NCI-H1092 treated with DMSO at 0.1 percent for 48 hours (cell line): ENCODE results near the gene CACNA2D2.

ENCODE experiments used
- DNase-seq: peaks from one replicate; lab custom pipeline; 2025; lab: John Stamatoyannopoulos, UW

CACNA2D2 gene

DNA sequence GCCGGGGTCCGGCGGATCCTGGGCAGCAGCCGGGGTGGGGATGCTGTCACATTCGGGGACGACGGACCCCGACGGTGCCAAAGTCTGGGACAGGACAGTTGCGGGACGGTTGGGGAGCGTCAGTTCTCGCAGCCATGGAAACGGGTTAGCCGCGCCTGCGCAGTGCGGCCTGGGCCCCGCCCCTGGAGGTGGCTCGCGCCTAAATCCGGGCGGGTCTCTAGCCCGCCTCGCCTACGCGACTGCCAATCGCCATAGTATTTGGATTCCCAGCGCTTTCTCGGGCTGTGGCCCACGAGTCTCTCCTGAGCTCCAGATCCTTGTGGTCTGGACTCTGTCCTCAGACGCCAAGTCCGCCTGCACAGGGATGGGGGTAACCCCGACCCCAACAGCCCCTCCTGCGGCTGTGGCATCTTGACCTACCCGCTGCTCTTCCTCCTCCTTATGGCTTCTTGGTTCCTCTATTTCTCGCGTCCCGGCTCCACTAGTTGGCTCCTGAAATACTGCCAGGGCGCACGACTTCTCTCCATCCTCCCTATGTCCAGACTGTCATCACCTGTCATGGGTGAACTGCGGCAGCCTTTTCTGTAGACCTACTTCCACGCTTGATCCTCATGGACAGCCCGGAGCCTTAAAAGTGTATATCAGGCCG, 157.7 kb downstream of the CACNA2D2 start, which contains the start of gene ZMYND10:
ZMYND10 (minus strand) TSS at position 147 of the 649 bp plus-strand sequence. CDS start 153 bp downstream, outside the sequence.
- DNase-seq = no peak

DNA sequence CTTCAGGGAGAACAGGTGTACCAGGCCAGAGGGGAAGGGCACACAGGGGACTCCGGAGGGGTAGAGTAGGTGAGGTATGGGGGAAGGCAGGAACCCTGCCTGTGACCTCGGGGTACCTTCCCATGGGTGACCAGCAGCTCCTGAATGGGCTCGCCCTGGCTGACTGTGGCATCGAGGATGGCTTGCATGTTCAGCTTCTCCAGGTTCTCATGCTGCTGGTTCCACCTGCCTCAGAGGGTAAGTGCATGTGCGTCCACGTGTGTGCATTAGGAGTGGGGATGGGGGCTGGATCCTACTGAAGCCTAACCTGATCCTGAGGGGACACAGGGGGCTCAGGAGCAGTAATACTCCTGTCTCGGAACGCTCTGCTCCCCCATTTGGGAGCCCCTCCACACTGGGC, 158.4 kb downstream of the CACNA2D2 start:
- DNase-seq = no peak

DNA sequence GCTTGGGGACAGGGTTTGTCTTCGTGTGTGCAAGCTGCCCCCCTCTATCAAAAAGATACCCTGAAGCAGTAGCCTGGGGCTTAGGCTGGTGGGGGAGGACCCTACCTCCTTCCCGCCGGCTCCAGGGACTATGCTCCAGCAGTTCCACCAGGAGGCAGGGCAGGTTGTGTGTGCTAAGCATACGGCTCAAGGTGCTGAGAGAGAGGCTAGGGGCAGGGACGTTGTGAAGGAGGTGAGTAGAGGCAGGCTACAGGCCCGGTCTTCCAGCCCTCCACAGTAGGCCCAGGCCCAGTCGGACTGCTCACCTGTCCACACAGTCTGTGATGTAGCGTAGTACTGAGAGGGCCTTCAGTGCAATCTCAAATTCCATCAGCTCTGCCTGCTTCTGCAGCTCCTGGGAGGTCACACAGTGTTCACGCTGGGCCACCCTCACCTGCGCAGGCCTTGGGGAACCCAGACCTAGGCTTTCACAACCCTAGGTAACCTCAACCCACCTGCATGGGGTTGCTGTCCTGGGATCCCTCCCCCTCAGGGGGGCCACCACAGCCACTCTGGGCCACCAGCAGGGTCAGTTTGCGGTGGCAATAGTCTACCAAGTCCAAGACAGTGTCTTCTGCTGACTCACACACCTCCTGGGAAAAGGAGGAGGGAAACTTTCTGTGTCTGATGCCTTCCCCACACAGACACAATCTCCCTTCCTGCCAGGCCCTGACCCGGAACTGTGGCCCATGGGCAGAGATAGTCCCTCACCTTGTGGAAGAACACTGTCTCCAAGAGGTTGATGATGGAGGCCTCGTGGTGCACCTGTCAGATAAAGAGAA, 160.4 kb downstream of the CACNA2D2 start:
- no peak for DNase-seq

DNA sequence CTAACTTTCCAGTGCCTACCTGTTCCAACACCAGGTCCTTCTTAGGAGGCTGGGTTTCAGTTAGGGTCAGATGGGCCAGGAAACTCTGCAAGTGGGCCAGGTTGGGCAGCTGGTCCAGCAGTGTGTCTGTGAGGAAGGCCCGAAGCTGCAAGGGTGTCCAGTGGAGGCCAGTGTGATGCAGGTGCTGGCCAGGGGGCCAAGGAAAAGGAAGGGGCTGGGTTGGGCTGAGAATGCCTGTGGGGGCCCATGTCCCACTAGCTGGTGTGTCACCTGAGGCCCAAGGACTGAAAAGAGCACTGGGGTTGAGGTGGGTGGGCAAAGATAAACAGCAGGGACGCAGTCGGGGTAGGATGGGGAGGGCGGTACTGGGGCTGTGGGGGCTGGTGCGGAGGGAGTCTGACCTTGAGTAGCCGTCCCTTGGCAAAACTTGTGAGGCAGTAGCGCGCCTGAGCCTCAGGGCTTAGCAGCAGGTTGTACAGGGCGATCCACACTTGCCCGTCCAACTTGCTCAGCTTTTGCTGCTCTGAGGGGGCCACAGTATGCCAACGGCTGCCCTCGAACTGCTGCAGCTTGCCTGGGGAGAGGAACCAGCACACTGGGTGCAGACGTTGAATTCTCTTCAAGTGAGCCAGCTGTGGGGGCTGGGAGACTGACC, 161.3 kb downstream of the CACNA2D2 start:
- no peak for DNase-seq

DNA sequence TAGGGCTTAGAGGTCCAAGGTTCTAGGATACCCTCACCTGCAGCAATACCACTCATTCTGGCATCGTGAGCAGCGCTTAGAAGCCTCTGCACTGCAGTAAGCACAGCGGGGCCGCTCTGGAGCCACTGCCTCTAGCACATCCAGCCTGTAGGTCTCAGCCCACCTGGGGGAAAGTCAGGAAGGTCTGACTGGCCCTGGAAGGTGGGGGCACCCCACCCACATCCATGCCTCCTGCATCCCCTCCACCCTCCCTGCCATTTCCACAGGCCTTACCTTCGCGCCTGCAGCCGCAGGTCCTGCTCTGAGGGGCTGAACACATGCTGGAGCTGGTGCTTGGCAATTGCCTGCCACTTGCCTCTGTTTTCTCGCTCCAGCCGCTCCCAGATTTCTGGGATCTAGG, 161.9 kb downstream of the CACNA2D2 start:
- DNase-seq = no peak

DNA sequence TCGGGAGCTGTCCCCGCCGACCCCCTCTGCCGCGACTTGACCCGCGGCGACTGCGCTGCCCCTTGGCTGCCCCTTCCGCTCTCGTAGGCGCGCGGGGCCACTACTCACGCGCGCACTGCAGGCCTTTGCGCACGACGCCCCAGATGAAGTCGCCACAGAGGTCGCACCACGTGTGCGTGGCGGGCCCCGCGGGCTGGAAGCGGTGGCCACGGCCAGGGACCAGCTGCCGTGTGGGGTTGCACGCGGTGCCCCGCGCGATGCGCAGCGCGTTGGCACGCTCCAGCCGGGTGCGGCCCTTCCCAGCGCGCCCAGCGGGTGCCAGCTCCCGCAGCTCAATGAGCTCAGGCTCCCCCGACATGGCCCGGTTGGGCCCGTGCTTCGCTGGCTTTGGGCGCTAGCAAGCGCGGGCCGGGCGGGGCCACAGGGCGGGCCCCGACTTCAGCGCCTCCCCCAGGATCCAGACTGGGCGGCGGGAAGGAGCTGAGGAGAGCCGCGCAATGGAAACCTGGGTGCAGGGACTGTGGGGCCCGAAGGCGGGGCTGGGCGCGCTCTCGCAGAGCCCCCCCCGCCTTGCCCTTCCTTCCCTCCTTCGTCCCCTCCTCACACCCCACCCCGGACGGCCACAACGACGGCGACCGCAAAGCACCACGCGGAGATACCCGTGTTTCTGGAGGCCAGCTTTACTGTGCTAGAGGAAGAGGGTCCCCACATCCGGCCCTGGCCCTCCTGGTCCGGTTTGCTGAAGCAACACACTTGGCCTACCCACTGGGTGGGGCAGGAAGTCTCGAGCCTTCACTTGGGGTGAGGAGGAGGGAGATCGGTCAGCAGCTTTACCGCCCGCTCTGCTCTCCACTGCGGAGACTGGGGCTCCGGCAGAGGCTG, 162.7 kb downstream of the CACNA2D2 start, which contains the start of gene RASSF1:
RASSF1 (minus strand) TSS at position 389 of the 882 bp plus-strand sequence; CDS start at position 358, 31 bp downstream.
- no peak for DNase-seq

DNA sequence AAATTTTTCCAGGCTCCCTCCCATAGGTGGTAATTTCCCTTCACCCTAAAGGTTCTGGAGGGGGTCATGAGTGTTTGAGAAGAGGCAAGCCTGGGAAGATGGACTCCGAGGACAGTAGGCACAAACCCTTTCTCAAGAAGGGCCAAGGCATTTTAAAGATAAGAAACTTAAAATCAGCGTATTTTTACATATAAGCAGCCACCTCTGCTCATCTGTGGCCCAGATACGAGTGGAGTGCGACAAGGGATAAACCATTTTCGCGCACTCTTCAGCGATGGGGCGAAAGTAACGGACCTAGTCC, 163.3 kb downstream of the CACNA2D2 start:
- no peak for DNase-seq

DNA sequence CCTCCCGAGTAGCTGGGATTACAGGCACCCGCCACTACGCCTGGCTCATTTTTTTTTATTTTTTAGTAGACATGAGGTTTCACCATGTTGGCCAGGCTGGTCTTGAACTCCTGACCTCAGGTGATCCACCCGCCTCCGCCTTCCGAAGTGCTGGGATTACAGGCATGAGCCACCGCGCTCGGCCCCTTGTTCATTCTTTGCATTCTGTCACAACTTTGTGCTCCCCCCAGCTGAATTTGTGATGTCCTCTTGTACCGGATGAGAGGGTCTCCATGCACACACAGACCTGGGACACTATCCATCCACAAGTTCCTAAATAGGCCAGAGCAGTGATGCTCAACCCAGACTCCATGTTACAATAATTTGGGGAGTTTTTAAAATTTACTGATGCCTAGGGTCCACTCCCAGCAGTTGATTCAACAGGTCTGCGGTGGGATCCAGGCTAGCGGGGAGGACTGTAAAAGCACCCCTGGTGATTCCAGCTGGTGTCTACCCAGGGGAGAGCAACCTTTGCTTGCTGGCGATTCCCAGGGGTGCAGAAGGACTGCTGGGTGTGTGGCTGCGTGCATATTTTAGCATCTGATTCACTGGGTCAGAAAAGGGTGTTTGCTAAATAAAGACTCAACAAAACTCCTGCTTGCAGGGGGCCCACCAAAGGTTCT, 163.8 kb downstream of the CACNA2D2 start:
- DNase-seq = no peak

DNA sequence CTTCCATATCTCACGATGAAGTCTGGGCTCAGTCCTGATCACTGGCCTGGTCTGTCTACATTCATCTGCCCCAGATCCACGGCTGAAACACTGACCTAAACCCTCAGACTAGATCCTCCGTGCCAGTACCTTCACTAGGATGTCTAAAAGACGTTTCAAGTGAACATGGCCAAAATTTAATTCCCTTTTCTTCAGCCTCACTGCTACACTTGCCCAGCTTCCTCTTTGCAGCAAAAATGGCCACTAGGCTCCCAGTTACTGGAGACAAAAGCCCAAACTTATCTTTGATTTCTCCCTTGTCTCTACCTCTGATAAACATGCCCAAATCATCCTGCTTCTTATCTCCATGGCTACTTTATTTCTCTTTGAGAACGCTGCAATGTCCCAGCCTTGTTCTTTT, 164.5 kb downstream of the CACNA2D2 start:
- DNase-seq = no peak

DNA sequence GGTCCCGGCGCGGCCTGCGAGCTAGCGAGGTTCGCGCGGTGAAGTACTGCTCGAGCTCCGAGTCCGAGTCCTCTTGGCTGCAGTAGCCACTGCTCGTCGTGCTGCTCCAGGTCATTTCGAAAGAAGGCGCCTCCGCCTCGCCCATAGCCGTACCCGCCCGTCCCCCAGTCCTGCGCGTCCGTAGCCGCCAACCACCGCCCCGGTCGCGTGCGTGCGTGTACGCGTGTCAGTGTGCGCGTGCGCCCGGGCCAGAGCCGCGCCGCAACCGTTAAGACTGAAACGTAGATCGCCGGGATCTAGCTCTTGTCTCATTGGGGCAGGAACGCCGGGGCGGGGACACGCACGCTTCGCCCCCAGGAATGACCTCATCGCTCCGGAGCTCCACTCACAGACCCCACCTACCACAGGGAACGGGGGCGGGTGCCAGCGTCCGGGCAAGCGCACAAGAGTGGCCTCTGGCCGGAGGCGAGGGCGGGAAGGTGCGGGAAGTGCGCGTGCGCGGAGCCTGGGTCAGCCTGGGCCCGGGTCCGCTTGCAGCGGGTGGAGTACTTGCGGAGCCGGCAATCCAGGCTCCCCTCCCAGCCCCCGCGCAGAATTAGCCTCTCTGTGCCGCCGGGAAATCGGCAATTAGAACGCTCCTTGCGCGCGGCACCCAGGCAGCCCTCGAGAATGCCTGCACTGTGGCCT, 166.1 kb downstream of the CACNA2D2 start:
- peak; percentile 97 for DNase-seq

DNA sequence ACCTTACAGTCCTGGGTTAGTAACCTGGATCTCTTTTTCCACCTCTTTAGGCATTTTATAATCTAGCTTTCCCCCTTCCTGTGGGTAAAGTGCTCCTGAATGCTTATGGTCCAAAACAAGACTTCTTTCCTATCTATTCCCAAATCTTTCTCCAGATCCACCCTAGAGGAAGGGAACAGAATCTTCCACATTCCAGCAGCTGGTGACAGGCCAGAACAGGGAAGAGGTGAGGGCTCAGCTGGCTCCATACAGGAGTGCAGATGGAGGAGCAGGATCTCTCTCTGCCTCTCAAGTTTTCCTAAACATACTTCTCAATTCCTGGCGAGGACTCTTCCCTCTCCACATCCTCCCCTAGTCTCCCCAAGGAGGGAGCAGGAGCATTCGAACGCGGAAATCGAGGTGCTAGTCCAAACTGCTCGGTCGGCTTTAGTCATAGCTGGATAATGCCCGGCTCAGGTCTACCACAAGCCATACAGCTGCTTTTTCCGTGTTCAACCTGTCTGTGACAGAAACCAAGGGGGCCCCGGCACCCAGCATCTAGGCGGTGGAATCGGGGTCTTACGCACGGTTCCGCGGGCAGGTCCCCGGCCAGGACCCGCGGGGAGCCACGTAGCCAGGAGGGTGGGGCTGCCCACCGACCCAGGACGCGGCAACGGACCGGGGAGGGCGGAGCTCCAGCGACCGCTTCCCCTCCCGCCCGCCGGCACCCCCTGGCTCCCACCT, 166.8 kb downstream of the CACNA2D2 start:
- peak; percentile 1 for DNase-seq

DNA sequence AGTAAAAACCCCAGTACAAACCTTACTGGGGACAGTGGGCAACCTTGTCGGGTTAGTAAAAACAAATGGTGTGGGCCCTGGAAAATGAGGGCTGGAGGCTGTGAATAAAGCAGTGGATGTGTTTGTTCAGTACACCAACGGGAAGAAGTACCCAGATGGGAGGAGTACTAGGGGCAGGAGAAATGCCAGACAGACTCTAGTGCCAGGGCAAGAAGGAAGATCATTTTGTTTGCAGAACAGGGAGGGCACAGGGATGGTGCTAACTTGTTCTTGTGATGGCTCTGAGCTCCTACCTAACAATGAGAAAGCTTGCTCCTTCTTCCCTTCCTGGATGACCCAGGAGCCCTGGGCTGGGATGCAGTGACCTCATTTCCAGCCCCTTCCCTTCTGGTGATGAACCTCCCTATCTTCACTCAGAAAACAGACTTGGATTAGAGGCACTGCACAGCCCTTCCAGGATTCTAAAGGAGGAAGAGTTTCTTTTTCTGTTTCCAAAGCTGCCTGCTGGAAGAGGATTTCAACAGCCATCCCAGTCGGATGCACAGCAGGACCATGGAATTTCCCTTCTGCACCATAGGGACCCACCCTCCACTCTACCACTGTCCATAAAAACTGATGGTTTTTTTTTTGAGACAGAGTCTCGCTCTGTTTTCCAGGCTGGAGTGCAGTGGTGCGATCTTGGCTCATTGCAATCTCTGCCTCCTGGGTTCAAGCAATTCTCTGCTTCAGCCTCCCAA, 168.9 kb downstream of the CACNA2D2 start:
- DNase-seq = no peak

DNA sequence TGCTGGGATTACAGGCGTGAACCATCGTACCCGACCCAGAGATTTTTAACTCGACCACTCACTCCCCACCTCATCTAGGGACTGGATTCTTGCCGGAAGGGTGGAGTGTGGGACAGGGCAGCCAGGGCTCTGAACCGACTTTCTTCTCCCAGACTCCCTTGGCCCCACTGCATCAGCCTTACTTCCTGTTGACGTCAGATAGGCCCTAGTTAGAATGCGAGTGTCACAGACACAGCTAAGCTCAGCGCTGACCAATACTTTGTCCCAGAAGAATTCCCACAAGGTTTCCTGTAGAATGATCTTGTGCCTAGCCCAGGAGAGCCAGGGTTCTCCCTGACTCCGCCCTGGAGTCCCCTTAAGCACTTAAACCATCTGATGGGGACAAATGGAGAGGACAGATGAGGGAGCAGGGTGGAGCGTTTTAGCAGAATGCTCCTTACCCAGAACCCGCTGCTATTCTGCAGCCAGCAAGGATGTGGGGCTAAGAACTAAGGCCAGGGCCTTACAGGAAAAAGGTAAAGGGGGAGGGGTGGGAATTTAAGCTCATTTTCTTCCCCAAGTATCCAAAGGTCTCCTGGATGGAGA, 169.6 kb downstream of the CACNA2D2 start:
- no peak for DNase-seq

DNA sequence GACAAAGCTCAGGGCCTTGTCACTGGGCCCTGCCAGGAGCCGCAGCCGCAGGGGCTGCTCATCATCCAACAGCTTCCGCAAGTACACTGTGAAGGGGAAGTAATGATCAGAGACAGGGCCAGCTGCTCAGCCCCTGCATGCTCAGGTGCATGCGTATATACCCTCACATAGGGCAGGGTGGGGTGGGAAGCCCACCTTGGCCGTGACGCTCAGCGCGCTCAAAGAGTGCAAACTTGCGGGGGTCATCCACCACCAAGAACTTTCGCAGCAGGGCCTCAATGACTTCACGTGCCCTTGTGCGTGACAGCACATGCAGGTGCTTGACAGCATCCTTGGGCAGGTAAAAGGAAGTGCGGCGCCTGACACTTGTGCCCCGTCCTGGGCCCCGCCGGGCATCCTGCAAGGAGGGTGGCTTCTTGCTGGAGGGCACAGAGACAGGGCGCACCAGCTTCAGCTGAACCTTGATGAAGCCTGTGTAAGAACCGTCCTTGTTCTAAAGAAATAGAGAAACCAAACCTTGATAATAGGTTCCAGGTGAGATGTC, 172.0 kb downstream of the CACNA2D2 start:
- DNase-seq = no peak

DNA sequence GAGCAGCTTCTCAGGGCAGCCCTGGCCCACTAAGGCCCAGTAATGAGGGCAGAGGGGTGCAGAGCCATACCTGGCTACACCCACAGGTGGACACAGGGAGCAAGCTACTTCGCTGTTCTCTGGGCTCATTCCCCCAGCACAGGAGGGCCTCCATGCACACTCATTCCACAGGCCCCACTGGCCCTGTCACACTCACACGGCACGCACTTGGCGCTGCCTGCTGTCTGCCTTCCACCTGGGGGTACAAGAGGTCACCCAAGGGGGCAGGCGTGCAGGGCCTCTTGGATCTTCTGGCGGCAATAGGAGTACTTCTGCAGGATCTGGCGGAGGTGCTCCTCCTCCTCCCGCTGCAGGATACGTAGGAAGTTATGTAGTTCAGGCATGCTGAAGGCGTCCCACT, 173.1 kb downstream of the CACNA2D2 start:
- no peak for DNase-seq

DNA sequence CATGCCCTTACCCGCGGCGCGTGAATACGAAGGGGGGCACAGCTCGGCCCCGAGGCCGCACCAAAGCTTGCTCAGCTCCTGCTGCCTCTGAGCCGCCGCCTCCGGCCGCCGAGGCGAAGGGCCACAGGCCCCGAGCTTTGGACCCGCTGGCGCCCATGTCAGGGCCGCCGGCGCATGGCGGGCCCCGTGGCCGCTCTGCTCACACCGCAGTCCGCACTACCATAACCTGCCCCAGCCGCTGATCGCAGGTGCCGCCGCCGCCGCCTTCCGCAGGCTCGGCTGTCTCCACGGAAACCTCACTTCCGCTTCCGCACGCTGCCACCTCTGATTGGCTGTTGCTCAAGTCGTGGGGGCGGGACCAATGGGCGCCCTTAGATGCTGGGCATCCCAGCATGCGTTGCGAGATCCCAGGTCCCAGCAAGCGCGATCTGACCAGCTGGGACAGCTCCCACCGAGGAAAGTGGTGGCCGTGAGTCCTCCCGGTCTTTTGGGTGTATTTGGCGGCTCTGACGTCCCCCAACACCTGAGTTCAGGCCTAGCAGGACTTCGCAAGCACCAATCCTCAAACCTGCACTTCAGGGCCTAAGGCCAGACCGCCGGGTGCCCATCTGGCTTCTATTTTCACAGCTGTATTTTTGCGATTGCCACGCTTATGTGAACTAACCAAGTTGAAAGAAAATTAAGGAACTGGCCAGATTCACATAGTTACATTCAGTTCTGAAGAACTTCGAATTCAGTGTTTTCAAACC, 175.3 kb downstream of the CACNA2D2 start, which contains the start of gene TUSC2:
TUSC2 (minus strand) TSS at position 281 of the 749 bp plus-strand sequence; CDS start at position 157, 124 bp downstream.
- peak; percentile 89 for DNase-seq

DNA sequence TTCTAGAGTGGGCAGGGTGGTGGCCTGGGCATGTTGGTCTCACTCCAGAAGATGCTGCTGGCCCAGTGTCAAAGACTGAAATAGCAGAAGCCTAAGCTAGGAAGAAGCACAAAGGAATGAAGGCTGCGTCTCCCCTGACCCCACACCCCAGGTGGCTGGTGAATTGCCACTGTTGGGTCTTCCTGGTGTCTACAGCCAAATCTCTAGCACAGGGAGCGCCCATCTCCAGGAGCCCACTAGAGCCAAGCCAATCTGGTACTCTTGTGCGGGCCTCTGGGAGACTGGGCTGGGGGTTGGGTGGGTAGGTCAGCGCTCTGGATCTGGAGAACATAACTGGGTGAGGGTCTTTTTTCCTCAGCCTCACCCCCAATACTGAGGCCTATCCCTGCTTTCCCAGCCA, 176.3 kb downstream of the CACNA2D2 start:
- no peak for DNase-seq

DNA sequence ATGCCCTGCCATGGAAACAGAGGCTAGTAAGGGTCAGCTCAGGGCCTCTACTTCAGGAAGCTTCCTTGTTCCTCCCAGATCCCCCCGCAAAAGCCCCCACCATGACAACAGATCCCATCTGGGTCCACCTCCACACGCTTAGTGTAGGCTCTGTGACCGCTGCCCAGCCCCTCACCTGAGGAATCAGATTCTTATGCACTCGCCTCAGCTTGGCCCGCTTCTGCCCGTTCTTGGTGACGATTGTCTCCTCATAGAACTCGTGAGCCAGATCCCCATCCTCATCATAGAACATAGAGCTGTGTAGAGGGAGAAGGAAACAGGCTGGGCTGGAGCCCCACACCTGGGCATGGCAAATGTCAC, 177.3 kb downstream of the CACNA2D2 start:
- DNase-seq = no peak
